ENCODE results near the gene PIP5K1B.

DNA sequence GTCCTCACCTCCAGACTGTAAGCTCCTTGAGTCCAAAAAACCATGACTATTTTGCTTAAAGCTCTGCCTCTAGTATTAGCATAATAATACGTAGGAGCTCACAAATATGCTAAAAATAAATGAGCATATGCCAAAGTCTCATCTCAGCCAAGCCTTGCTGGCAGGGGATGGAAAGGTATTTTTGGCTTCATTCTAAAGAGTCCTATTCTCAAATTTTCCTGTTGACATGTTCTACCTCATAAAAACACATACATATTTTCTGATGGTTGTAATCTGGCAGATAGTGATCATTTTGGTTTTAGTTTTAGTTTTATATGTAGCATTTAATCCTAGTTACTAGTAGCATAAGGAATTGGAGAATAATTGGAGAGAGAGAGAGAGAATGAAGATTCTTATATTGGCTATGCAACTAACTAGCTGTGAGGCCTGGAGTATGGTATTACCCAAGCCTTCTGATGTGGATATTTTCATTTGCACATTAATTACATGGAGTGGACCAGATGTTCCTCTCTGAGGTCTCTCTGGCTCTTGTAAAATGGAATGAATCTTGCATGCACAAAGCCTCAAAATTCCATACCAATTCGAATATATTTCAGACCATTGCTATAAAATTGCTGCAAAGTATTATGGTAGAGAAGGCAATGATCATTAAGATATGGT is 55.8 kb downstream of the PIP5K1B start:
- no peak for TF ChIP-seq ZNF274 (IDR thresholded peaks at IDR 0.05; ENCODE audit: low read depth, low read length)
- TF ChIP-seq YY1 (IDR thresholded peaks at IDR 0.05; ENCODE audit: insufficient read depth, insufficient read length), result no peak
- TF ChIP-seq SUZ12 (IDR thresholded peaks at IDR 0.05; ENCODE audit: extremely low read depth, insufficient read depth, insufficient read length), result no peak

Measured in NT2/D1 (cell line).